HEK293T (cell line): ENCODE measurements around the gene SPAG16.

ENCODE experiments used
- BHLHE40 ChIP-seq: fragments of 450-650 bp; IDR thresholded peaks from 2 replicates; pipeline ENCODE4 v1.6.1; 2016; ENCODE audit warnings: mild to moderate bottlenecking, moderate library complexity, borderline replicate concordance
- ELF4 ChIP-seq: fragments of 450-650 bp; IDR thresholded peaks from 2 replicates; pipeline ENCODE4 v1.6.1; 2017; ENCODE audit warnings: antibody characterized with exemption
- FOXK2 ChIP-seq: fragments of 450-650 bp; IDR thresholded peaks from 2 replicates; pipeline ENCODE4 v1.6.1; 2016; ENCODE audit warnings: mild to moderate bottlenecking
- FOXM1 ChIP-seq: fragments of 450-650 bp; IDR thresholded peaks from 2 replicates; pipeline ENCODE4 v1.6.1; 2017; ENCODE audit warnings: mild to moderate bottlenecking, borderline replicate concordance
- HDGF ChIP-seq: fragments of 450-650 bp; IDR thresholded peaks from 2 replicates; pipeline ENCODE4 v1.6.1; 2017; ENCODE audit warnings: antibody characterized with exemption, borderline replicate concordance
- LEF1 ChIP-seq: fragments of 450-650 bp; IDR thresholded peaks from 2 replicates; pipeline ENCODE4 v1.6.1; 2017; ENCODE audit warnings: mild to moderate bottlenecking, borderline replicate concordance
- NFRKB ChIP-seq: fragments of 450-650 bp; IDR thresholded peaks from 2 replicates; pipeline ENCODE4 v1.6.1; 2016; ENCODE audit warnings: mild to moderate bottlenecking, moderate library complexity
- SP1 ChIP-seq: fragments of 450-650 bp; IDR thresholded peaks from 2 replicates; pipeline ENCODE4 v1.6.1; 2017
- SUZ12 ChIP-seq: fragments of 450-650 bp; IDR thresholded peaks from 2 replicates; pipeline ENCODE4 v1.6.1; 2016; ENCODE audit warnings: mild to moderate bottlenecking

DNA sequence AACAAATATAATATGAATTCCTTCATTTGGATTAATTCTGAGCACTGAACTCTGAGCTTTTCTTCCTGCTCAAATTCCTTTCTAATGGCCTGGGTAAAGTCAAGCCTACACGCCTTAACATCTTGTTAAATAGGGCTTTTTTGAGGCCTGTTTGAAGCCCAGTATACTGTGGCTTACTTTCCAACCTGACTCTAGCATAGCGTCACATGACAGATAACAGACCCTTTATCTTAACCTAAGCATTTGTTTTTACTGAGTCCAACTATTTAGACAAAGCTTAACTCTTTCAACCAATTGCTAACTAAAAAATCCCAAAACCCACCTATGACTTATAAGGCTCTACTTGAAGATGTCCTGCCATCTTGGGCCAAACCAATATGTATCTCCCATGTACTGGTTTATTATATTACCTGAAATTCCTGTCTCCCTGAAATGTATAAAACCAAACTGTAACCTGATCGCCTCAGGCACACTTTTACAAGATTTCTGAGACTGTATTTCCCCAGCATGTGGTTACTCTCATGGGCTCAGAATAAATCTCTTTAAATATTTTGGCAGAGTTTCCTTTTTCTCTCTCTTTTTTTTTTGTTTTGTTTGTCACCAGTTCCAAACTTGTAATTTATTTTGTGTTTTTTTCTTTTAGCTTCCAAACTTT lies 855.5 kb downstream of the SPAG16 start:
- TF ChIP-seq ELF4 (no peak), HDGF (no peak), BHLHE40 (no peak), FOXK2 (no peak), NFRKB (no peak), SP1 (no peak), FOXM1 (no peak), LEF1 (no peak), SUZ12 (no peak)
